ENCODE measurements around the gene MSH5. TPM values are rescaled to one million over a fixed set of nuclear protein-coding genes. Genes with fewer than 3 reads are reported as not detected.

The MSH5 gene
- total and polyA plus RNA-seq, 2 of the 13 experiments (the other 11 are each of a cell fraction or from before 2014, with no cell fraction given), result 10.2 to 38.7 TPM

- TF ChIP-seq PBX2 (CRISPR knock-in tag; IDR thresholded peaks at IDR 0.05) (no peak), ZNF263 (CRISPR knock-in tag; IDR thresholded peaks at IDR 0.05) (0 out of 2 replicates have a peak, but pooled peaks have one; percentile 8), PTBP1 (IDR thresholded peaks at IDR 0.05; ENCODE audit: low read depth, low read length, poor library complexity, severe bottlenecking) (no peak), ZSCAN25 (CRISPR knock-in tag; IDR thresholded peaks at IDR 0.05) (peak; percentile 47; the same call in 1 of the 2 replicates), TBX2 (CRISPR knock-in tag; IDR thresholded peaks at IDR 0.05; ENCODE audit: borderline replicate concordance) (peak; percentile 46; the same call in 1 of the 2 replicates), ZNF501 (CRISPR knock-in tag; IDR thresholded peaks at IDR 0.05) (0 out of 2 replicates have a peak, but pooled peaks have one; percentile 12), ZNF556 (CRISPR knock-in tag; IDR thresholded peaks at IDR 0.05; ENCODE audit: borderline replicate concordance) (peak; percentile 53; the same call in 1 of the 2 replicates), MEIS1 (CRISPR knock-in tag; IDR thresholded peaks at IDR 0.05; ENCODE audit: borderline replicate concordance) (peak; percentile 54), ZNF354B (CRISPR knock-in tag; IDR thresholded peaks at IDR 0.05) (no peak), SP2 (CRISPR knock-in tag; IDR thresholded peaks at IDR 0.05) (no peak), ZMAT3 (CRISPR knock-in tag; conservative IDR thresholded peaks at IDR 0.05) (peak; percentile 87; the same call in 1 of the 2 replicates), POLR2A (IDR thresholded peaks at IDR 0.05; ENCODE audit: insufficient read depth in 1 of 2, low read depth in 2 of 2, low read length in 2 of 2) (0 out of 4 replicates have a peak, but pooled peaks of 1 of the 2 experiments have one; percentile 1), HDAC2 (CRISPR knock-in tag; IDR thresholded peaks at IDR 0.05) (0 out of 2 replicates have a peak, but pooled peaks have one; percentile 9), KAT8 (CRISPR knock-in tag; IDR thresholded peaks at IDR 0.05) (peak; percentile 33; the same call in 1 of the 2 replicates), RELA (CRISPR knock-in tag; IDR thresholded peaks at IDR 0.05) (0 out of 2 replicates have a peak, but pooled peaks have one; percentile 13), ZFP90 (CRISPR knock-in tag; IDR thresholded peaks at IDR 0.05; ENCODE audit: borderline replicate concordance) (peak; percentile 21; the same call in 1 of the 2 replicates)
- TF ChIP-seq, protein P1, sequence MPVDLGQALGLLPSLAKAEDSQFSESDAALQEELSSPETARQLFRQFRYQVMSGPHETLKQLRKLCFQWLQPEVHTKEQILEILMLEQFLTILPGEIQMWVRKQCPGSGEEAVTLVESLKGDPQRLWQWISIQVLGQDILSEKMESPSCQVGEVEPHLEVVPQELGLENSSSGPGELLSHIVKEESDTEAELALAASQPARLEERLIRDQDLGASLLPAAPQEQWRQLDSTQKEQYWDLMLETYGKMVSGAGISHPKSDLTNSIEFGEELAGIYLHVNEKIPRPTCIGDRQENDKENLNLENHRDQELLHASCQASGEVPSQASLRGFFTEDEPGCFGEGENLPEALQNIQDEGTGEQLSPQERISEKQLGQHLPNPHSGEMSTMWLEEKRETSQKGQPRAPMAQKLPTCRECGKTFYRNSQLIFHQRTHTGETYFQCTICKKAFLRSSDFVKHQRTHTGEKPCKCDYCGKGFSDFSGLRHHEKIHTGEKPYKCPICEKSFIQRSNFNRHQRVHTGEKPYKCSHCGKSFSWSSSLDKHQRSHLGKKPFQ (CRISPR knock-in tag; IDR thresholded peaks at IDR 0.05; ENCODE audit: insufficient replicate concordance), result peak; percentile 60
Measured at GRCh38 chr6:31734247-31734820, 5.5 kb upstream of the MSH5 start (continued).

All from HepG2 (cell line).